GM19043 (cell line): ENCODE measurements around the gene TRIP12.
A peak's percentile ranks its signal among the peaks of the same experiment; 100 is the strongest.
"Not testable (repeated sequence)": the region's sequence is repeated elsewhere in the genome, so short reads cannot be mapped to it uniquely, and the experiment has no call there.

ENCODE experiments used
- ATAC-seq: cut with Tn5 transposase; IDR thresholded peaks from one replicate; pipeline ENCODE4 v1.9.1; 2021; ENCODE audit warnings: low read depth; ENCODE audit not compliant: unreplicated experiment

The TRIP12 gene

GRCh38 chr2:229728370-229728769, 193.4 kb downstream of the TRIP12 start:
- no peak for ATAC-seq

GRCh38 chr2:229726643-229727042, 195.2 kb downstream of the TRIP12 start:
- ATAC-seq, result no peak

DNA sequence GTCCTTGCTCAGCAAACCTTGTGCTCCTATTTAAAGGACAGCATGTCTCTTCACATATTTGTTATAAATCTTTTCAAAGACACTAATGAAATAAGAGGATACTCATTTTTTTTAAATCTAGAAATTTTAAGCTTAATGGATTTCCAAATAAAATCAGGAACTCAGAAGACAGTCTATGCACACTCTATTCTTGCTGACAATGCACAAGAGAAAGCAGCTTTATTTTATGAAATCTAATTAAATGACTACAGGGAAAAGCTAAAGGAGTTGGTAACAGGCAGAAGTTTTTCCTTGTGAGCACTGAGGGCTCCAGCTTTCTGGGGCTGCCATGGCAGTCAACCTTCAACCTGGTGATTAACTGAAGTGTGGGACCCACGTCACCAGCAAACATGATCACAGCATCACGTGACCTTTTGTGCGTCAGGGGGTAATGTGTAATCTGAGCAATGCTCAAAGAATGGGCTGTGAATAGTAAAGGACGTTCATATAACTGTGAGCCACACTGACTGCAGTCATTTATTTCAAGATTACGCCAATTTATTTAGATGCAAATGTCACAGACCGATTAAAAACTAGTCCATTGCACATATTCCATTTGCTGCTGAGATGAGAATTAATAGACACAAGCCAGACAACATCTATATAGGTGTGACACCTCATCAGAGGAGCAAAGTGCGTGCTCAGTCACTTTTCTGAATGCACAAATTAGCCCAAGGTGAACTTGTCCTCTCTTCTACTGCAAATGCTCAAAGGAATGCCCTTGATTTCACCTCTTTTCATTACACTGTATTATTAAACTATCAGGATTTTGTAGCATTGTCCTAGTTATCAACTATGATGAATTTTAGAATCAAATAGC, 195.9 kb downstream of the TRIP12 start:
- no peak for ATAC-seq

DNA sequence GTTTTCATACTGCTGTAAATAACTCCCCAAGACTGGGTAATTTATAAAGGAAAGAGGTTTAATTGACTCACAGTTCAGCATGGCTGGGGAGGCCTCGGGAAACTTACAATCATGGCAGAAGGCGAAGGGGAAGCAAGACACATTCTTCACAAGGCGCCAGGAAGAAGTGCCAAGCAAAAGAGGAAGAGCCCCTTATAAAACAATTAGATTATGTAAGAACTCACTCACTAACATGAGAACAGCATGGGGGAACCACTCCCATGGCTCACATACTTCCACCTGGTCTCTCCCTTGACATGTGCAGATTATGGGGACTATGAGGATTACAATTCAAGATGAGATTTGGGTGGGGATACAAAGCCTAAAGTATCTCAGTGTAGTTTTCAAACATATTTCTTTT, 198.6 kb downstream of the TRIP12 start:
- not testable (repeated sequence) for ATAC-seq

DNA sequence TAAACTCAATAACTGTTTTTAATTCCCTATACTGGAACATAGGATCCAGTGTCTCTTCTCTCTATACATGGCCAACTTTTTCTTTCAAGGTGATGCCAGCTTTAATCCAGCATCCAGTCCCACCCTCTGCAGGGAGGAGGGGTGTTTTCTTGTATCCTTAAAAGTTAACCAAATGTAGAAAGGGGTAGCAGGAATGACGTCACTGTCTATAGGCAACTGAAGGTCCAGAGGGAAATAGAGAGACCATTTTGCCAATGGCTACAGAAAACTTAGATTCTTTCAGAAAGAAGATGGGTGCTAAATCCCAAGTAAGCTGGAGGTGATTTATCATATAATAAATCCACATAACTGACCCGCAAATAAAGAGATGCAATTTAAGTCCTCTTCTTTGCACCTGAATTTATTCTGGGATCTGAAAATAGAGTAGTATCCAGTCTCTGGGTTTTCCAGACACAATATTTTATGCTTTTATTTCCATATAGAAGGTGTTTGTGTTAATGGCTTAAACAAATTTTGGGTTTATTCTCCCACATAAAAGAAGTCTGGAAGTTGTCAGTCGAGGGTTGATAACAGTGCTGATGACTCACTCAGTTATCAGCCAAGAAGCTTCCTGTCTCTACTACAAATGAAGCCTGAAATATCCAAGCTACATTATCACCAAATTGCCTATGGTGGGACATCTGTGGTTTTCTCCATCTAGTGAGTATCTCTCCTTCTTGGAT, 201.7 kb downstream of the TRIP12 start:
- no peak for ATAC-seq

- ATAC-seq, result no peak
These were observed 203.8 kb downstream of the TRIP12 start for GRCh38 chr2:229718057-229718456.

DNA sequence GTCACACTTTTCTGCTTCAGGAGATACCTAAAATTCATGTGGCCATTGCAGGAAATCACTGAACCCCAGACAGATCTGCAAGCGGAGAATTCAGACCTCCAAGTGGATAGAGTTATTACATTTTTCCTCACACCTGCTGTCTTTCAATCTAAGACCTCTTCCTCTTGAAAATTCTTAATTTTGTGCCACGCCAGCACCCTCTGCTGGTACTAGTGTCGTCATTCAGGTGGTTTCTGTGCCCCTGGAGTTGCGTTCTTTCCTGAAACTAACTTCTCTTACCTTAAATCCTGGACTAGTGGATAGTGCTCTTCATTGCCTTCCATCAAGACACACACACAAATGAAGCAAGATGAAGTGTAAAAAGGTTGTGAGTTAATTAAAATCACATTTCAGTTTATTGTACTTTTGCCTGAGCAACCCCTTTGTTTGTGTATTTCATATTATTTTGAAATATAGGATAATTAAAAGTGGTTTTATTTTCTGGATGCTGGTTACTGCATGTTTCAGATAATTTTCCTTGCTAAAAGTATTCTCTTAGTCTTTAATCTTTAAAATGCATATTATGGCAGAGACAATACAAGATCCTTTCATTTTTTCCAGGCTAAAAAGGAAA, 205.8 kb downstream of the TRIP12 start:
- ATAC-seq, result no peak

- ATAC-seq, result peak; percentile 20
These were observed 206.9 kb downstream of the TRIP12 start for GRCh38 chr2:229714736-229715541.

DNA sequence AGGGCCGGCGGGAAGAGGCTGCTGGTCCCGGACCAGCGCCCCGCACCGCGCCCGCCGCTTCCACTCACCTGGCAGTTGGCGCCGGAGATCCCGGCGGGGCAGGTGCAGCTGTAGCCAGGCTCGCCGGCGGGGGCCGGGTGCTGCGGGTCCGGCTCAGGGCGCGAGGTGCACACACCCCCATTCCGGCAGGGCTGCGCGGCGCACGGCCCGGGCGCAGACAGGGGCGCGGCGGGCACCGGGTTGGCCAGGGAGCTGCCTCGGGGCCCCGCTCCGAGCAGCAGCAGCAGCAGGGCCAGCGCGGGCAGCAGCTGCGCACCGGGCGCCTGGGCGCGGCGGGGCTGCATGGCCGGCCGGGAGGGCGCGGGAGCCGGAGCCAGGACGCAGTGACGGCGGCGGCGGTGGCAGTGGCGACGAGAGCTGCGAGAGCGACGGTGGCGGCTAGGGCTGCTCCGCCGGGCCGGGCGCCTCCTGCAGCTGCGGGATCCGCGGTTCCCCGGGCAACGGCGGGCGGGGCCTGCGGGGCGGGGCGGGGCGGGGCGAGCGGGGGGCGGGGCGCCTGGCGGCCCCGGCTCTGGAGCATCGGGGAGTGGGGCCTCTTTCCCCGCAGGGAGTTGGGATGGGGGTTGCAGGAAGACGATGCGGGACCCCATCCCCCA, 207.6 kb downstream of the TRIP12 start, which contains the start of gene DNER:
DNER (minus strand) TSS at position 476 of the 656 bp plus-strand sequence; CDS start at position 344, 132 bp downstream.
- peak; percentile 75 for ATAC-seq
